GM12865 (cell line): ENCODE data around the gene PNMT.

Source experiments
- DNase-seq: peaks from one replicate; pipeline ENCODE4 v3.0.0; 2010; ENCODE audit warnings: low read depth
- H3K4me3 ChIP-seq: 2 replicates; pipeline ENCODE4 v1.5.1; 2011; ENCODE audit warnings: mild to moderate bottlenecking, low read depth, low read length, control low read depth
- TF ChIP-seq, protein P1 (sequence below): IDR thresholded peaks from 2 replicates; pipeline ENCODE4 v1.5.1; 2011; ENCODE audit warnings: low read length, control low read depth, low read depth, inconsistent platforms; ENCODE audit not compliant: insufficient read depth; ENCODE audit errors: missing control alignments

PNMT gene

GRCh38 chr17:39667945-39668924 lies at the start of gene PNMT:
PNMT (plus strand) TSS chr17:39668453; CDS start chr17:39668476, 23 bp downstream.
- peak; percentile 68 for DNase-seq
- TF ChIP-seq, protein P1, sequence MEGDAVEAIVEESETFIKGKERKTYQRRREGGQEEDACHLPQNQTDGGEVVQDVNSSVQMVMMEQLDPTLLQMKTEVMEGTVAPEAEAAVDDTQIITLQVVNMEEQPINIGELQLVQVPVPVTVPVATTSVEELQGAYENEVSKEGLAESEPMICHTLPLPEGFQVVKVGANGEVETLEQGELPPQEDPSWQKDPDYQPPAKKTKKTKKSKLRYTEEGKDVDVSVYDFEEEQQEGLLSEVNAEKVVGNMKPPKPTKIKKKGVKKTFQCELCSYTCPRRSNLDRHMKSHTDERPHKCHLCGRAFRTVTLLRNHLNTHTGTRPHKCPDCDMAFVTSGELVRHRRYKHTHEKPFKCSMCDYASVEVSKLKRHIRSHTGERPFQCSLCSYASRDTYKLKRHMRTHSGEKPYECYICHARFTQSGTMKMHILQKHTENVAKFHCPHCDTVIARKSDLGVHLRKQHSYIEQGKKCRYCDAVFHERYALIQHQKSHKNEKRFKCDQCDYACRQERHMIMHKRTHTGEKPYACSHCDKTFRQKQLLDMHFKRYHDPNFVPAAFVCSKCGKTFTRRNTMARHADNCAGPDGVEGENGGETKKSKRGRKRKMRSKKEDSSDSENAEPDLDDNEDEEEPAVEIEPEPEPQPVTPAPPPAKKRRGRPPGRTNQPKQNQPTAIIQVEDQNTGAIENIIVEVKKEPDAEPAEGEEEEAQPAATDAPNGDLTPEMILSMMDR = peak; percentile 61
- peak within 1 kb of the TSS; percentile 25 for H3K4me3 ChIP-seq

DNA sequence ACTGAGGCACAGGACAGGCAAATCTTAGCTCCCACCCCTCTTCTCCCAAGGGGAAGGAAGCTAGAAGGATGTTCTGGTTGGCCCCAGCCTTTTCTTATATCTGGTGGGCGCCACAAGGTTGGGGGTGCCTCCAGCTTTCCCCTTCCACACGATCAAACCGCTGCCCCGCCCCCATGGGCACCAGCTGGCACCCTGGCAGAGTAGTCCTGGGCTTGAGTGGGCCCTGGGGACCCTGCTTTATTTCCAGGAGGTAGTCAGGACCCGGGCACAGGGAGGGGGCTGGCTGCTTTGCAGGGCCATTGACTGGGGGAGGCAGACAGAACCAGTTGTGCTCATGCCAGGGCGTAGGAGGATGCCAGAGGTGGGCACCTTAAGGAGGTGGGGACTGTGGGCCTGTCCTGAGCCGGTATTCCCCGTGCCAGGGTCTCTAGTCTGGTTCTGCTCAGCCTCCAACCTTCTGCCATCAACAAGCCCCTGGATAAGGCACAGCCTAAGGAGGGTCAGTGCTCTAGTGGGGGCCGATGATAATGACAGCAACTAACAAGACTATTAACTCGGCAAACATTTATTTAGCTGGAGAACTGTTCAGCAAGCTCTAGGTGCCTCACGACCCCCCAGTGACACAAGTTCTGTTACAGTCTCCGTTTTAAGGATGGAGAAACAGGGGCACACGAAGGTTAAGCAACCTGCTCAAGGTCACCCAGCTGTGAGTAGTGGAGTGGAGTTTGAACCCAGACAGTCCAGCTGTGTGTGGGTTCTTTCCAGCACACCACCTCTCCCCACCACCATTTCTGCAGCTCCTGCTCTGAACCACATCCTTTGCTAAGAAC lies 49.1 kb upstream of the PNMT start:
- TF ChIP-seq, protein P1 = no peak
- H3K4me3 ChIP-seq = no peak overlapping the region
- DNase-seq = no peak

DNA sequence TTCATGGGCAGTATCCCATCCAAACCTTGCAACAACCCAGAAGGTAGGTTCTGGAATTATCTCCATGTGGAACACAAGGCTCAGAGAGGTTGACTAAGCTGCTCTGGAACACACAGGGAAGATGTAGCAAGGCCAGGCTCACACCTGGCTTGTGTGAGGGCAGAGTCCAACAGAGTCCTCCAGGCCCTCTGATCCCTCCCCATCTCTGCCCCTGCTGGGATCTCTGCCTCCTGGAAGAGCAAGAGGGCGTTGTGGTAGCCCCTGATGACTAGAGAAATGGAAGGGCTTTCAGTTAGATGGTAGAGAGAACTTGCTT lies 48.5 kb upstream of the PNMT start:
- TF ChIP-seq, protein P1 = no peak
- H3K4me3 ChIP-seq = no peak overlapping the region
- DNase-seq = no peak

- DNase-seq = peak; percentile 89
- TF ChIP-seq, protein P1 = peak; percentile 100
- peak overlapping the region; percentile 22 for H3K4me3 ChIP-seq
These were observed 46.5 kb upstream of the PNMT start for GRCh38 chr17:39621523-39622379.

DNA sequence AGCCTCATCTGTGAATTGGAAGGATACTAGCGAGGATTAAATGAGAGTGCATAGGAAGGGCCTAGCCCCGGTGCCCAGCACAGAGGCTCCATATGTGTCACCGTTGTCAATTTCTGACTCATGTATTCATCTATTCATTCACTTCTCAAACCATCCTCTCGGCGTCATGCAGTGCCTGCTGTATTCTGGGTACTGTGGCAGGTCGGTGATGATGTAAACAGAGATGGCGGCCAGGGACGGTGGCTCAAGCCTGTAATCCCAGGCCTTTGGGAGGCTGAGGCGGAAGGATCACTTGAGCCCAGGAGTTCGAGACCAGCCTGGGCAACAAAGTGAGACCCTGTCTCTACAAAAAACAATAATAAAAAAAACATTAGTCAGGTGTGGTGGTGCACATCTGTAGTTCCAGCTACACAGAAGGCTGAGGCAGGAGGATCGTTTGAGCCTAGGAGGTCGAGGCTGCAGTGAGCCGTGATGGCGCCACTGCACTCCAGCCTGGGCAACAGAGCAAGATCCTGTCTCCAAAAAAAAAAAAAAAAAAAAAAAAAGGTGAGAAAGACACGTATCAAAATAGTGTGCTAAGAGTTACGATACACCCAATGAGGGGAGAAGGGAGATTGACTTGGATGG lies 45.8 kb upstream of the PNMT start:
- TF ChIP-seq, protein P1 = no peak
- DNase-seq = peak; percentile 74
- H3K4me3 ChIP-seq = peak overlapping the region; percentile 22
